Calu3 (cell line): Measurements from ENCODE around the gene ATG7. TPM values are rescaled to one million over a fixed set of nuclear protein-coding genes. Genes with fewer than 3 reads are reported as not detected.

Source experiments
- BruUV-seq: library from RNA; stranded (reverse); fragments of 400-500 nt; replicated peaks from 2 replicates; lab custom pipeline; 2021; lab: Mats Ljungman, UMichigan
- CTCF ChIA-PET: fragments of 300-600 bp; sonication (Branson Sonifier 250); formaldehyde crosslinking; loops from one replicate; lab custom pipeline; 2022; ENCODE audit warnings: antibody characterized with exemption; lab: Charles Lee
- DNase-seq: peaks from one replicate; pipeline ENCODE4 v3.0.0; 2022
- H3K27ac Mint-ChIP-seq: one replicate; pipeline ENCODE4 v1.8.0; 2022; ENCODE audit warnings: mixed read lengths; ENCODE audit not compliant: unreplicated experiment
- H3K27me3 Mint-ChIP-seq: one replicate; pipeline ENCODE4 v1.8.0; 2022; ENCODE audit warnings: mixed read lengths; ENCODE audit not compliant: unreplicated experiment
- H3K36me3 Mint-ChIP-seq: one replicate; pipeline ENCODE4 v1.8.0; 2022; ENCODE audit warnings: mild to moderate bottlenecking, moderate library complexity, mixed read lengths; ENCODE audit not compliant: insufficient read depth, unreplicated experiment
- H3K4me1 Mint-ChIP-seq: one replicate; pipeline ENCODE4 v1.8.0; 2022; ENCODE audit warnings: mild to moderate bottlenecking, low read depth, mixed read lengths; ENCODE audit not compliant: unreplicated experiment
- H3K4me3 Mint-ChIP-seq: one replicate; pipeline ENCODE4 v1.8.0; 2022; ENCODE audit warnings: mild to moderate bottlenecking, low read depth, moderate library complexity, mixed read lengths; ENCODE audit not compliant: unreplicated experiment
- H3K9me3 Mint-ChIP-seq: one replicate; pipeline ENCODE4 v1.8.0; 2022; ENCODE audit warnings: low read depth, mixed read lengths; ENCODE audit not compliant: unreplicated experiment
- intact Hi-C: fragments of 100-400 bp; cut with micrococcal nuclease; formaldehyde crosslinking; loops from one replicate; pipeline ENCODE4 v1.10.0; 2022; ENCODE audit not compliant: unreplicated experiment
- total RNA-seq: library from RNA; stranded (reverse); gene quantifications from 2 replicates; pipeline ENCODE4 v1.2.3, GENCODE V29; 2022
- TF ChIP-seq, protein P1 (sequence below): fragments of 200-600 bp; IDR thresholded peaks from one replicate; pipeline ENCODE4 v1.8.0; 2022; ENCODE audit warnings: antibody characterized with exemption; ENCODE audit not compliant: unreplicated experiment

The ATG7 gene
- total RNA-seq, 1 experiment from 2014 or later: 37.3 TPM

GRCh38 chr3:11310258-11310657 lies 38.1 kb downstream of the ATG7 start:
- peaks cover 6% of the 10 kb centered on the region for H3K4me1 Mint-ChIP-seq
- no peaks in the 10 kb centered on the region for H3K9me3 Mint-ChIP-seq
- H3K4me3 Mint-ChIP-seq: no peak overlapping the region
- H3K27ac Mint-ChIP-seq: no peak overlapping the region
- TF ChIP-seq, protein P1, sequence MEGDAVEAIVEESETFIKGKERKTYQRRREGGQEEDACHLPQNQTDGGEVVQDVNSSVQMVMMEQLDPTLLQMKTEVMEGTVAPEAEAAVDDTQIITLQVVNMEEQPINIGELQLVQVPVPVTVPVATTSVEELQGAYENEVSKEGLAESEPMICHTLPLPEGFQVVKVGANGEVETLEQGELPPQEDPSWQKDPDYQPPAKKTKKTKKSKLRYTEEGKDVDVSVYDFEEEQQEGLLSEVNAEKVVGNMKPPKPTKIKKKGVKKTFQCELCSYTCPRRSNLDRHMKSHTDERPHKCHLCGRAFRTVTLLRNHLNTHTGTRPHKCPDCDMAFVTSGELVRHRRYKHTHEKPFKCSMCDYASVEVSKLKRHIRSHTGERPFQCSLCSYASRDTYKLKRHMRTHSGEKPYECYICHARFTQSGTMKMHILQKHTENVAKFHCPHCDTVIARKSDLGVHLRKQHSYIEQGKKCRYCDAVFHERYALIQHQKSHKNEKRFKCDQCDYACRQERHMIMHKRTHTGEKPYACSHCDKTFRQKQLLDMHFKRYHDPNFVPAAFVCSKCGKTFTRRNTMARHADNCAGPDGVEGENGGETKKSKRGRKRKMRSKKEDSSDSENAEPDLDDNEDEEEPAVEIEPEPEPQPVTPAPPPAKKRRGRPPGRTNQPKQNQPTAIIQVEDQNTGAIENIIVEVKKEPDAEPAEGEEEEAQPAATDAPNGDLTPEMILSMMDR: no peak
- no peak for DNase-seq
- no peaks in the 10 kb centered on the region for H3K27me3 Mint-ChIP-seq
- intact Hi-C loops: no loop called here
- H3K36me3 Mint-ChIP-seq: peaks cover 4% of the 10 kb centered on the region
- no TSS peak for BruUV-seq
- CTCF ChIA-PET: no interaction called here

DNA sequence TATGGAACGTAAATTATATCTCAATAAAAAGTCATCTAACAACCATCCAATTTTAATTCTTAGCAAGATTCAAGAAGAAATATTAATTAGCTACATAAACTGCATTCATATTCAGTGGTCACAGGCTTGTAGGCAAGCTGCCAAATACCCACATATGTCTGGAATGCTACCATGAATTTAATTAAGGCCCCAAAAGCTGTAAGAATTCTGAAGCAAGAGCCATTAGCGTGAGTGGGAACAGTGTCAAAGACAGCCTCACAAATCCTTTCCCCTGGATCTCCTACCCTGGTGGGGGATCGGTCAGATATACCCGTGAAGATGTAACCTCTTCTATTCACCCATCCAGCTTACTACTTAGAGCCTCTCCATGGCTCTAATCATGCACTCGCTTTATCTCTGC lies 40.0 kb downstream of the ATG7 start:
- Mint-ChIP-seq H3K4me1 (no peaks in the 10 kb centered on the region), H3K9me3 (no peaks in the 10 kb centered on the region), H3K4me3 (no peak overlapping the region), H3K27me3 (no peaks in the 10 kb centered on the region), H3K27ac (no peak overlapping the region), H3K36me3 (peaks cover 4% of the 10 kb centered on the region)
- CTCF ChIA-PET: interaction anchor here (0.6 to 0.7 kb wide), 2 partner anchors 42 to 88 kb away, joined by 3 to 5 read pairs; no protein-coding TSS in a partner anchor
- intact Hi-C loops: no loop called here
- DNase-seq: no peak
- no TSS peak for BruUV-seq
- TF ChIP-seq, protein P1: no peak

GRCh38 chr3:11317300-11317699 lies 45.1 kb downstream of the ATG7 start:
- H3K36me3 Mint-ChIP-seq: no peaks in the 10 kb centered on the region
- no peak overlapping the region for H3K27ac Mint-ChIP-seq
- H3K9me3 Mint-ChIP-seq: no peaks in the 10 kb centered on the region
- DNase-seq: no peak
- no TSS peak for BruUV-seq
- CTCF ChIA-PET: no interaction called here
- H3K4me3 Mint-ChIP-seq: no peak overlapping the region
- H3K4me1 Mint-ChIP-seq: no peaks in the 10 kb centered on the region
- intact Hi-C loops: no loop called here
- TF ChIP-seq, protein P1: no peak
- no peaks in the 10 kb centered on the region for H3K27me3 Mint-ChIP-seq

GRCh38 chr3:11322931-11323330 lies 50.7 kb downstream of the ATG7 start:
- Mint-ChIP-seq H3K9me3 (no peaks in the 10 kb centered on the region), H3K4me1 (no peaks in the 10 kb centered on the region), H3K36me3 (peaks cover 4% of the 10 kb centered on the region), H3K27ac (no peak overlapping the region), H3K4me3 (no peak overlapping the region), H3K27me3 (no peaks in the 10 kb centered on the region)
- no peak for DNase-seq
- TF ChIP-seq, protein P1: no peak
- BruUV-seq: no TSS peak
- intact Hi-C loops: no loop called here
- CTCF ChIA-PET: interaction anchor here (1.1 to 1.5 kb wide), 2 partner anchors 34 to 87 kb away, joined by 3 read pairs; no protein-coding TSS in a partner anchor
